NCI-H345 (cell line): ENCODE data around the gene WDFY3.
"Not testable (repeated sequence)": the region's sequence is repeated elsewhere in the genome, so short reads cannot be mapped to it uniquely, and the experiment has no call there.

ENCODE experiments used
- DNase-seq: peaks from one replicate; lab custom pipeline; 2025; lab: John Stamatoyannopoulos, UW

Gene WDFY3

GRCh38 chr4:84673475-84674240 lies 292.8 kb downstream of the WDFY3 start:
- DNase-seq: no peak

- no peak for DNase-seq
Observed at GRCh38 chr4:84672177-84672576, 294.3 kb downstream of the WDFY3 start.

GRCh38 chr4:84669201-84669600 lies 297.3 kb downstream of the WDFY3 start:
- no peak for DNase-seq

GRCh38 chr4:84666439-84666838 lies 300.1 kb downstream of the WDFY3 start:
- no peak for DNase-seq

- DNase-seq: not testable (repeated sequence)
Observed at GRCh38 chr4:84664767-84665166, 301.7 kb downstream of the WDFY3 start.

- no peak for DNase-seq
Observed at GRCh38 chr4:84661191-84661939, 305.1 kb downstream of the WDFY3 start.

GRCh38 chr4:84660606-84661005 lies 305.9 kb downstream of the WDFY3 start:
- no peak for DNase-seq

- no peak for DNase-seq
Observed at GRCh38 chr4:84652478-84652877, 314.0 kb downstream of the WDFY3 start.

GRCh38 chr4:84651499-84651898 lies 315.0 kb downstream of the WDFY3 start:
- DNase-seq: no peak

- no peak for DNase-seq
Observed at GRCh38 chr4:84648863-84649647, 317.4 kb downstream of the WDFY3 start.

- DNase-seq: no peak
Observed at GRCh38 chr4:84648178-84648577, 318.3 kb downstream of the WDFY3 start.

GRCh38 chr4:84647312-84647884 lies 319.1 kb downstream of the WDFY3 start:
- peak; percentile 25 for DNase-seq

GRCh38 chr4:84644087-84644486 lies 322.4 kb downstream of the WDFY3 start:
- DNase-seq: no peak

GRCh38 chr4:84639145-84639544 lies 327.3 kb downstream of the WDFY3 start:
- DNase-seq: no peak

- DNase-seq: no peak
Observed at GRCh38 chr4:84638092-84638491, 328.4 kb downstream of the WDFY3 start.

- DNase-seq: no peak
Observed at GRCh38 chr4:84634961-84635360, 331.5 kb downstream of the WDFY3 start.

- no peak for DNase-seq
Observed at GRCh38 chr4:84632092-84632491, 334.4 kb downstream of the WDFY3 start.

GRCh38 chr4:84631573-84631972 lies 334.9 kb downstream of the WDFY3 start:
- DNase-seq: no peak

GRCh38 chr4:84626673-84627072 lies 339.8 kb downstream of the WDFY3 start:
- no peak for DNase-seq

GRCh38 chr4:84623661-84624060 lies 342.8 kb downstream of the WDFY3 start:
- DNase-seq: no peak

- no peak for DNase-seq
Observed at GRCh38 chr4:84622959-84623358, 343.5 kb downstream of the WDFY3 start.
